SK-N-SH (cell line): ENCODE measurements around the gene TNFRSF18. TPM values are rescaled to one million over a fixed set of nuclear protein-coding genes. Genes with fewer than 3 reads are reported as not detected.

Experiments
- CTCF ChIA-PET: fragments of 300-600, 350-600 bp; formaldehyde crosslinking; extraction: SDS; loops from one replicate; lab custom pipeline; 2021; lab: Yijun Ruan, JAX
- POLR2A ChIA-PET: fragments of 350-600 bp; sonication (Branson Sonifier 250); formaldehyde crosslinking; extraction: SDS; loops from one replicate; lab custom pipeline; 2020; ENCODE audit warnings: antibody characterized with exemption, inconsistent platforms; lab: Yijun Ruan, JAX
- DNase-seq: peaks from one replicate; pipeline ENCODE4 v3.0.0; 2012
- H2AFZ ChIP-seq: fragments of 200-600 bp; sonication (generic); 2 replicates; pipeline ENCODE4 v1.8.1; 2016; ENCODE audit warnings: antibody characterized with exemption, mild to moderate bottlenecking, low read depth
- H3F3A ChIP-seq: fragments of 200-600 bp; sonication (generic); replicated peaks from 2 replicates; pipeline ENCODE3; 2016; ENCODE audit warnings: antibody characterized with exemption, mild to moderate bottlenecking; ENCODE audit not compliant: insufficient read depth
- H3K27ac ChIP-seq, 2 experiments: fragments of 200-500 bp in 1 of 2; fragments of 200-600 bp in 1 of 2; sonication (Bioruptor generic) in 1 of 2; sonication (generic), shearing (Covaris generic) in 1 of 2; 2 replicates each; pipeline versions ENCODE4 v1.5.1 to v1.6.1; 2014 to 2016; ENCODE audit warnings: low read depth in 2 of 2, inconsistent platforms in 1 of 2, low read length in 1 of 2, mild to moderate bottlenecking in 1 of 2, mixed read lengths in 1 of 2
- H3K27me3 ChIP-seq: fragments of 200-600 bp; sonication (generic), shearing (Covaris generic); 2 replicates; pipeline ENCODE4 v1.6.1; 2016; ENCODE audit warnings: mixed run types; ENCODE audit not compliant: insufficient read depth
- H3K36me3 ChIP-seq, 2 experiments: fragments of 200-500 bp in 1 of 2; fragments of 200-600 bp in 1 of 2; sonication (Bioruptor generic) in 1 of 2; sonication (generic) in 1 of 2; replicated peaks in 1 of 2; 2 replicates each; pipeline versions ENCODE3 to v1.5.1; 2014 to 2016; ENCODE audit warnings: low read length in 1 of 2, mild to moderate bottlenecking in 1 of 2; ENCODE audit not compliant: insufficient read depth in 2 of 2, control insufficient read depth in 1 of 2
- H3K4me1 ChIP-seq, 2 experiments: fragments of 200-500 bp in 1 of 2; fragments of 200-600 bp in 1 of 2; sonication (Bioruptor generic) in 1 of 2; sonication (generic), shearing (Covaris generic) in 1 of 2; 2 replicates each; pipeline versions ENCODE4 v1.5.1 to v1.6.1; 2014 to 2016; ENCODE audit warnings: low read depth in 1 of 2, low read length in 1 of 2, mixed run types in 1 of 2; ENCODE audit not compliant: insufficient read depth in 2 of 2, control insufficient read depth in 1 of 2
- H3K4me2 ChIP-seq: fragments of 200-600 bp; sonication (generic), shearing (Covaris generic); 2 replicates; pipeline ENCODE4 v1.6.1; 2017; ENCODE audit warnings: mixed run types
- H3K4me3 ChIP-seq, 2 experiments: fragments of 200-500 bp in 1 of 2; fragments of 200-600 bp in 1 of 2; sonication (Bioruptor generic) in 1 of 2; sonication (generic), shearing (Covaris generic) in 1 of 2; 2 replicates each; pipeline versions ENCODE4 v1.5.1 to v1.8.1; 2014 to 2016; ENCODE audit warnings: low read depth in 2 of 2, inconsistent platforms in 1 of 2, low read length in 1 of 2, mild to moderate bottlenecking in 1 of 2, mixed read lengths in 1 of 2, moderate library complexity in 1 of 2
- H3K79me2 ChIP-seq: fragments of 200-600 bp; sonication (generic); 2 replicates; pipeline ENCODE4 v1.8.1; 2017; ENCODE audit warnings: mild to moderate bottlenecking; ENCODE audit not compliant: insufficient read depth
- H3K9ac ChIP-seq: fragments of 200-600 bp; sonication (generic); 2 replicates; pipeline ENCODE4 v1.6.1; 2017; ENCODE audit warnings: mixed run types
- H3K9me2 ChIP-seq: fragments of 200-600 bp; sonication (generic); 2 replicates; pipeline ENCODE4 v1.6.1; 2017; ENCODE audit warnings: mixed run types
- H3K9me3 ChIP-seq: fragments of 200-600 bp; sonication (generic); 2 replicates; pipeline ENCODE4 v1.6.1; 2017; ENCODE audit warnings: mixed run types, mild to moderate bottlenecking, moderate library complexity
- H4K20me1 ChIP-seq: fragments of 200-600 bp; sonication (generic); 2 replicates; pipeline ENCODE4 v1.6.1; 2017; ENCODE audit warnings: mild to moderate bottlenecking, mixed run types; ENCODE audit not compliant: insufficient read depth
- FOXJ3 ChIP-seq: sonication (generic); formaldehyde crosslinking; IDR thresholded peaks from 2 replicates; pipeline ENCODE4 v1.5.1; 2020; ENCODE audit warnings: mild to moderate bottlenecking, missing genetic modification reagents
- FOXM1 ChIP-seq: IDR thresholded peaks from 2 replicates; pipeline ENCODE4 v1.4.0; 2012; ENCODE audit warnings: low read depth, mild to moderate bottlenecking
- GABPA ChIP-seq: IDR thresholded peaks from 2 replicates; pipeline ENCODE4 v1.4.0; 2012; ENCODE audit warnings: low read depth, mild to moderate bottlenecking
- GATA2 ChIP-seq: sonication (generic); formaldehyde crosslinking; IDR thresholded peaks from 2 replicates; pipeline ENCODE4 v1.5.0; 2020; ENCODE audit warnings: mild to moderate bottlenecking, missing genetic modification reagents
- JUND ChIP-seq: IDR thresholded peaks from 2 replicates; pipeline ENCODE4 v1.4.0; 2012
- MEF2A ChIP-seq: IDR thresholded peaks from 2 replicates; pipeline ENCODE4 v1.4.0; 2012; ENCODE audit warnings: low read depth, borderline replicate concordance
- MXI1 ChIP-seq: IDR thresholded peaks from 2 replicates; pipeline ENCODE4 v1.6.1; 2012; ENCODE audit warnings: mild to moderate bottlenecking, low read depth, low read length, improper control_type of control experiment
- NRF1 ChIP-seq: IDR thresholded peaks from 2 replicates; pipeline ENCODE4 v1.6.1; 2012; ENCODE audit warnings: low read depth, mild to moderate bottlenecking, low read length
- POLR2AphosphoS5 ChIP-seq: IDR thresholded peaks from 2 replicates; pipeline ENCODE4 v1.6.1; 2012; ENCODE audit warnings: low read depth, low read length
- RAD21 ChIP-seq: IDR thresholded peaks from 2 replicates; pipeline ENCODE4 v1.6.1; 2012; ENCODE audit warnings: mild to moderate bottlenecking, low read length
- RCOR1 ChIP-seq: fragments of 150-350 bp; IDR thresholded peaks from 2 replicates; pipeline ENCODE4 v1.6.1; 2017; ENCODE audit warnings: antibody characterized with exemption, low read length
- REST ChIP-seq: IDR thresholded peaks from 2 replicates; pipeline ENCODE4 v1.6.1; 2012; ENCODE audit warnings: mild to moderate bottlenecking, low read depth, low read length, moderate library complexity
- SIN3A ChIP-seq: IDR thresholded peaks from 2 replicates; pipeline ENCODE4 v1.6.1; 2012; ENCODE audit warnings: low read depth, mild to moderate bottlenecking, low read length, moderate library complexity, borderline replicate concordance
- SMC3 ChIP-seq: IDR thresholded peaks from 2 replicates; pipeline ENCODE4 v1.6.1; 2012; ENCODE audit warnings: low read depth, low read length, improper control_type of control experiment
- TCF12 ChIP-seq: IDR thresholded peaks from 2 replicates; pipeline ENCODE4 v1.4.0; 2012
- USF2 ChIP-seq: fragments of 150-350 bp; IDR thresholded peaks from 2 replicates; pipeline ENCODE4 v1.6.1; 2017; ENCODE audit warnings: antibody characterized with exemption, low read length, low read depth, borderline replicate concordance
- YY1 ChIP-seq: IDR thresholded peaks from 2 replicates; pipeline ENCODE4 v1.4.0; 2012; ENCODE audit warnings: low read depth, mild to moderate bottlenecking
- ZBTB33 ChIP-seq: IDR thresholded peaks from 2 replicates; pipeline ENCODE4 v1.4.0; 2012; ENCODE audit warnings: low read depth, borderline replicate concordance
- WGBS: methylation state at CpG from one replicate; pipeline ENCODE4 v1.1.6; 2017; ENCODE audit warnings: low lambda C conversion rate; 5-methylcytosine and 5-hydroxymethylcytosine counted together
- polyA plus RNA-seq, 3 experiments: library from polyadenylated mRNA; depleted of rRNA; stranded (reverse); fragments of >200 nt; gene quantifications; 2 replicates each; pipeline ENCODE4 v1.2.3, GENCODE V29; 2012

TNFRSF18 gene
- polyA plus RNA-seq, 1 of the 3 experiments (the other 2 are of a cell fraction), result 0.05 TPM

- no peak overlapping the region for H3K4me3 ChIP-seq
- no peaks in the 10 kb centered on the region for H3K9me3 ChIP-seq
- H3K79me2 ChIP-seq, result no peaks in the 10 kb centered on the region
- POLR2A ChIA-PET, result no interaction called here
- CTCF ChIA-PET, result interaction anchor here (0.7 kb wide), 1 partner anchor 47 kb away, joined by 3 read pairs; no protein-coding TSS in a partner anchor
- H3K27me3 ChIP-seq, result no peaks in the 10 kb centered on the region
- no peaks in the 10 kb centered on the region for H3K9me2 ChIP-seq
- 71% methylated on average over 7 of the region's 23 CpGs for WGBS
- H3K4me2 ChIP-seq, result no peak overlapping the region
- H3F3A ChIP-seq, result no peaks in the 10 kb centered on the region
- no peaks in the 10 kb centered on the region for H3K36me3 ChIP-seq
- peaks cover 0 to 10% of the 10 kb centered on the region in 2 experiments; a peak in 1 of 4 replicates for H3K4me1 ChIP-seq
- H3K27ac ChIP-seq, result no peak overlapping the region
- H3K9ac ChIP-seq, result no peak overlapping the region
- no peaks in the 10 kb centered on the region for H4K20me1 ChIP-seq
- TF ChIP-seq GABPA, result no peak
- TF ChIP-seq USF2, result no peak
- TF ChIP-seq YY1, result no peak
- TF ChIP-seq SIN3A, result no peak
- TF ChIP-seq NRF1, result no peak
- no peak for TF ChIP-seq GATA2 (CRISPR knock-in tag)
- no peak for TF ChIP-seq SMC3
- TF ChIP-seq POLR2AphosphoS5, result no peak
- no peak overlapping the region for H2AFZ ChIP-seq
- DNase-seq, result no peak
Observed at GRCh38 chr1:1243807-1244191, 37.4 kb upstream of the TNFRSF18 start.

- DNase-seq, result no peak
- CTCF ChIA-PET, result interaction anchor here (0.7 to 1.8 kb wide), 2 partner anchors 48 to 121 kb away, joined by 3 to 12 read pairs; no protein-coding TSS in a partner anchor
Observed at GRCh38 chr1:1243266-1243660, 36.9 kb upstream of the TNFRSF18 start.

More at GRCh38 chr1:1243266-1243660, 36.9 kb upstream of the TNFRSF18 start:
- POLR2A ChIA-PET, result no interaction called here
- no peaks in the 10 kb centered on the region for H4K20me1 ChIP-seq
- H3F3A ChIP-seq, result no peaks in the 10 kb centered on the region
- H3K27me3 ChIP-seq, result no peaks in the 10 kb centered on the region
- no peak for TF ChIP-seq RAD21
- TF ChIP-seq FOXJ3 (CRISPR knock-in tag), result no peak
- TF ChIP-seq JUND, result no peak
- TF ChIP-seq MEF2A, result no peak
- no peak for TF ChIP-seq NRF1
- no peak for TF ChIP-seq TCF12
- TF ChIP-seq REST, result no peak
- no peak for TF ChIP-seq MXI1
- TF ChIP-seq ZBTB33, result no peak
- no peak for TF ChIP-seq RCOR1
- TF ChIP-seq FOXM1, result no peak
- H3K4me3 ChIP-seq, result no peak overlapping the region
- no peaks in the 10 kb centered on the region for H3K9me3 ChIP-seq
- no peak overlapping the region for H3K4me2 ChIP-seq
- no peaks in the 10 kb centered on the region for H3K79me2 ChIP-seq
- H3K9ac ChIP-seq, result no peak overlapping the region
- H3K4me1 ChIP-seq, result peaks cover 0 to 15% of the 10 kb centered on the region in 2 experiments; a peak in 1 of 4 replicates
- no peak overlapping the region for H2AFZ ChIP-seq
- no peaks in the 10 kb centered on the region for H3K9me2 ChIP-seq
- no peaks in the 10 kb centered on the region for H3K36me3 ChIP-seq
- no peak overlapping the region for H3K27ac ChIP-seq
- WGBS, result 90% methylated on average over 4 of the region's 23 CpGs
